MV-4-11 (cell line): ENCODE results near the gene AP2A2.

Source experiments
- DNase-seq: peaks from one replicate; lab custom pipeline; 2025; lab: John Stamatoyannopoulos, UW

Gene AP2A2

GRCh38 chr11:1041936-1042608 is 116.4 kb downstream of the AP2A2 start:
- no peak for DNase-seq

GRCh38 chr11:1042626-1043562 is 117.2 kb downstream of the AP2A2 start:
- no peak for DNase-seq

DNA sequence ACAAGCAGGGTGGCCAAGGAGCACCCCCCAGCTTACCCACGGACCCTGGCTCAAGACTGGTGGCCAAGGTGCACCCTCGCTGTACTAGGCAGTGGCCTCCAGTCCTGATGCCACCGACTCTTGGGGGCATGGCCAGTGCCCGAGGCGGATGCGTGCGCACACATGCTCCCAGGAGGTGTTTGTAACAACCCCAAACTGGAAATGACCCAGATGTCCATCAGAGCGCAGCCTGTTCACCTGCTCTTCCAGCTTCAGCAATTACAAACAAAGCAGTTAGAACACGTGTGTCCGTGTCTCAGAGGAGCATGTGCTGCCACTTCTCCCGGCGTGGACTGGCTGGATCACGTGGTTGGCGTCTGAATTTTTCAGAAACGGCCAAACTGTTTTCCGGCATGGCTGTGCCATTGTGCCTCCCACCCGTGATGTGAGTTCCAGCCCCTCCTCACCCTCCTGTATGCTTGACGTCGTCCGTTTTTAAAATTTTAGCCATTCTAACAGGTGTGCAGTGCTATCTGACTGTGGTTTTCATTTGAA is 118.0 kb downstream of the AP2A2 start:
- DNase-seq: no peak

GRCh38 chr11:1044160-1044559 is 118.5 kb downstream of the AP2A2 start:
- no peak for DNase-seq

DNA sequence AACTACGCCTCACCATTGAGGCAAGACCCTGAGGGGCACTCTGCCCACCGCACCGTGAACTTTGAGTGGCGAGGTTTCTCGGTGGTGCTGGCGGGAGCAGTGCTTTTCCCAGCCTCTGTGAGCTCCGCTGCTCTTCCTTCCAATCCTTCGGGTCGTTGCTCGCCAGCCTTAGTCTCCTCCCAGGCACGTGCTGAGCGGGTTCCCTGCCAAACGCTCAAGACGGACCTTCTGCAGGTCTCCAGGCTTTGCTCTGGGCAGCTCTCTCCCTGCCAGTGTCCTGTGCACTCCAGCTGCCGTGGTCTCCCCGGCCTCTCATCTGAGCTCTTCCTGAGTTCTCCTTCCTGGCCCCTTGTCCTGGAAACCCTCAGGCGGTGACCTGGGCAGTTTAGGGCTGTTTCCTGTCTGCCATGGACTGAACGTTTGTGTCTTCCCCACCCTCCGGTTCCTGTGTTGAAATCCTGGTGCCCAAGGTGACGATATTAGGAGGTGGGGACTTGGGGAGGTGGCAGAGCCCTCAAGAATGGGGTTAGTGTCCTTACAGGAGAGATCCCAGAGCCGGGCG is 122.0 kb downstream of the AP2A2 start:
- no peak for DNase-seq

DNA sequence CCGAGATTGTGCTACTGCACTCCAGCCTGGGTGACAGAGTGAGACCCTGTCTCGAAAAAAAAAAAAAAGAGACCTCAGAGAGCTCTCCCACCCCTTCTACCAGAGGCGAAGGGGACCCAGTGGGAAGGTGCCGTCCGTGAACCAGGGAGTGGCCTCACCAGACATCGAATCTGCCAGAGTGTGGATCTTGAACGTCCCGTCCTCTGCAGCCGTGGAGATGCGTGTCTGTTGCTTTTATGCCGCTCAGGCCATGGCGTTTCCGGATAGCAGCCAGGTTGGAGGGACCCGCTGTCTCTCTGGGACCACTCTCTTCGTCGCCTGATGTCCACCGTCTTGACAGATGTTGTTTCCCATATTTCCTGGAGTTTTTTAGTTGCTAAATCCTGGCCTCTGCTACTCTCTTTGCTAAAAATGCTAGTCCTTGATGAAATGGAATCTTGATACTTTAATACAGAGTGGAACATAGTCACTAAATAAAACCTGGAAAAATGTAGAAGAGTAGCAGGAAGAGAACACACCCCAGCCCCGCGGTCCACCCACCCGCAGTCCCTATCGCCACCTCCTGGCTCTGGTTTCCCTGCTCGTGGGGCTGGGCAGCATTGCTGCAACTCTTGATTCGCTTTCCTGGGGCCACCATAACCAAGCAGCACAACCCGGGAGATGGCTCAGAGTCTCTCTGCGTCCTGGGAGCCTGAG is 122.9 kb downstream of the AP2A2 start:
- no peak for DNase-seq

- no peak for DNase-seq
Observed at GRCh38 chr11:1049071-1049405, 123.4 kb downstream of the AP2A2 start.

DNA sequence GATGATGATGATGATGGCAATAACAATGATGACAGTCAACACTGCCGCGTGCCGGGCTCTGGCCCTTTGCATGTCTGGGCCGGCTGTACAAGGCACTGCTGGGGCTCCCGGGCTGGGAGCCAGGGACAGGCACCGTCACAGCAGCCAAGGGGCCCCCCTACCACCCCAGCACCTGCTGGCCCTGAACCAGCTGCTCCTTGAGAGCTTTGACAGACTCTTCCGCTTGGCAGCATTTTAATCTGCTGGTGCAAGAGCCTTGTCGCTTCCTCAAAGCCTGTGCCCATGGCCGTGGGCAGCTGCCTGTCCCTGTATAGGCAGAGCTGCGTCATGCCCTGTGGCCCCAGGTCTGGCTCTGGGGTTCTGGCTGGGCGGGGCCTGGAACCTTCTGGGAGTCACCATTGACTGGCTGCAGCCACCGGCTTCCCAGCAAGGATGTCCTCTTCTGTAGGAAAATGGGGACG is 123.8 kb downstream of the AP2A2 start:
- DNase-seq: no peak

DNA sequence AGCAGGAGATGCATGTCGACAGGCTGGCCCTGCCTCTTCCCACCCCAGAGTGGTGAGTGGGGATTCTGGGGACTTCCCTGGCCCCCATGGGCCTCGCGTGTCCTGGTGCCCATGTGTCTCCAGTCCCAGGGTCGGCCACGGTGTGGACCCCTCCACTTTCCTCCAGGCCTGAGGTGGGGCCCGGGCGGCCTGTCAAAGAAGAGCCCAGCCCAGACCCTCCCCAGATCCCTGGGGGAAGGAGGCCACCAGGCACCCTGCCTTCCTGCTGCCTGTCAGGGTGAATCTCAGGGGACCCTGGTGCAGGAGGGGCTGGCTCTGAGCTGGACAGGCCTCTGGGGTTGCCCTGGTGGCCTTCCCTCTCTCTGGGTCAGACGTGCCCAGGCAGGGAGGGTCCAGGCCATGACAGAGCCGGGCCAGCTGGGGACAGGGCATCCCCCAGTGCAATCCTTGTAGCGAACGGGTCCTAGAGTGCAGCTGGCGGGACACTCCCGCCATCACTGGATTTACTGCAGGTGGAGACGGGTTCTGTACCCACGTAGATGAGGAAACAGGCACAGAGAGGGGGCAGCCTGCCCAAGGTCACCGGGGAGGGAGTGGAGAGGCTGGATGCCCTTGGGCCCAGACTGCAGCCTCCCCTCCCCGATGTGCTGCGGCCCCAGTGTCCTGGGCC is 124.4 kb downstream of the AP2A2 start:
- no peak for DNase-seq

DNA sequence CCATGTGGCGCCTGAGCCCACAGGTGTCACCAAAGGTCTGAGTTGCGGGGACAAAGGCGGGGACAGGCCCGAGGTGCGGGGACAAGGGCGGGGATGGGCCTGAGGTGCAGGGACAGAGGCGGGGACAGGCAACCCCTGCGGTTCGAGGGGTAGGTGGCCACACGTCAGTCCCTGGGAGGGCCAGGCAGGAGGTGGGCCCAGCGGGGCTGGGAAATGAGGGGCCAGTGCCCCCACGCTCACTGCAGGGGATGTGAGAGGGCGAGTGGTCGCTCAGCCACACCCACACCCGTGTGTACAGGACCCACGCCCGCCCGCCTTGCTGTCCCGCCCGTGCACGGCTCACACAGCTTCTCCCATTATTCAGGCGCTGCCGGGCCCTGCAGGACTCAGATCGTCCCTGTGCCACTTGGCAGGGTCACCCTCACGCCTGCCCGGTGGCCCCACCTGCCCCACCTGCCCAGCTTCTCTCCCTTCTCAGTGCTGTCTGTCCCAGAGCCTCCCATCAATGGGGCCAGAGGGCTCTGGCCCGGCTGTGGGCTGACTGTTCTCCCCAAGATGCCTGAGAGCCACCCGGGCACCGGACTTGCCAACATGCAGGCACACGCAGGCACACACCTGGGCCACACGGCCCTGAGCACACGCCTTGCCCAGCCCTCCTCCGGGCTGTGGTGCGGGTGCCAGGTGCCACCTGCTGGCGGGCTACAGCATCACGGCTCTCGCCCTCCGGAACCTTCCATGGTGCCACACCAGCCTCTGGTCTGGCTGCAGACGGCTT is 125.1 kb downstream of the AP2A2 start:
- DNase-seq: peak; percentile 8

GRCh38 chr11:1051356-1052132 is 125.9 kb downstream of the AP2A2 start:
- DNase-seq: no peak

GRCh38 chr11:1052133-1053011 is 126.7 kb downstream of the AP2A2 start:
- no peak for DNase-seq

DNA sequence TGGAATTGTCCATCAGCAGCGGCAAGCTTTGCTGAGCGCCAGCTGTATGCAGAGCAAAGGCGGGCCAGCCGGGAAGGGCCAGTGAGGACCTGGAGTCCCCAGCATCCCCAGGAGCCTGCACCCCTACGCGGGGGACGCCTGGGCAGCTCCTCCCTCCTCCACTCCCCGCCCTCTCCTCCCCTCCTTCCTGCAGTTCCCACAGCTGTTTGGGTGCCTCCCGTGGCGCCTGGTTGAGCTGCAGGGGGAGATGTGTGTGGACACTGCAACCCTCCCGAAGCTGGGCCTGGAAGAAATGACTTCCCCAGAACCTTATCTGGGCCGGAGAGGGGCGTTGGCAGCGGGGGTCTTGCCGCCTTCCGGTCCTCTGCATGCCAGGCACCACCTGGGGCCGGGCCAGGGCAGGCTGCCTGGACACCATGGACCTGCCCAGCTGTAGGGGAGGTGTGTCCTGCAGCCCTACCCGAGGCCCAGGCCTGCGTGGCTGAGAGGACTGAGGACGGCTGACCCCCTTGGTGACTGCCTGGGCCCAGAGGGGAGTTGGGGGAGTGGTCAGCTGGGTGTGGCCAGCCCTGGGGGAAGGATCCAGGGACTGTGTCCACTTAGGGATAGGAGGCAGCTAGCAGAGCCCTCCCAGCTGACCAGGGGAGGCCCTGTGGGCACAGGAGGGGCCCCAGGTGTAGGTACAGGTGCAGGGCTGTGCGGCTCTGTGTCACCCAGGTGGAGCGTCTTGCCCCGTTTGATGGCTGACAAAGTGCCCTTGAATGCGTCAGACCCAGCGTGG is 127.6 kb downstream of the AP2A2 start:
- no peak for DNase-seq

DNA sequence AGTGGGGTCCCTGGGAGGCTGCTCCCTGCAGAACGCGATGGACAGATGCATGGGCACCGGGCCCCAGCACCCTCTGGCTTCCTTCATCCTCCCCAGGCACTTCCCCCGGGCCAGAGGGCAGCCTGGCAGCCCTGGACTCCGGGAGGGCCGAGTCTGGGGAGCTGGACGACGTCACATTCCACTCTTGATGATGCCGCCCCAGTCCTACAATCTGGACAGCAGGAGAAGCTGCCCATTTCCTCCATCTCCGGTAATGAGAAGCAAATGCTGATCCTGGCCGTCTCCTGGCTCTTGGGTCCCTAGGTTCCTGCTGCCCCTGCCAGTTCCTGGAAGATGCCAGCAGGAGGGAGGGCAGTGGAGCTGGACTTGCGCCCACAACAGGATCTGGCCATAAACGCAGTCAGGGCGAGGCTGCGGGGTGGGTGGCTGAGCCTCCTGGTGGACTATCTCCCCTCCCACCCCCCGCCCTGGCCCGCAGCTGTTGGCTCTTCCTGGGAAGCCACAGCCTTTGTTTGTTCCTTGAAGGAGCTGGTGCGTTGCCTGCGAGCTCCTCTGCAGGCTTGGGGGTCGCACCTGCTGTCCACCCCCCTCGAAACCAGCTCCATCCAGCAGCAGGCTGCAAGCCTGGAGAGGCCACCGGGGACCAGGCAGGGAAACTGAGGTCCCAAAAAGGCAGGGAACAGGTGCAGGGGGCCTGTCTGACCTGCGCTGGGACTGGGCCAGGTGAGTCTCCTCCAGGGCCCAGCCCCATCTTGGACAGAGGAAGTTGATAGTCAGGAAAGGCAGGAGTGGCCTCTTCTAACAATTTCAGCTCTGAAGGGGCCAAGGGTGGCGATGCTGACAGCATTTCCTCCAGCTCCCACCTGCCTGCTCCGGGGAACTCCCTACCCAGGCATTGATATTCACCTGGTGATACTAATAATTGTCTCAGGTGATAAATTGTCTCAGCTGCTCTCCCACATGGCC is 128.8 kb downstream of the AP2A2 start:
- no peak for DNase-seq

GRCh38 chr11:1055109-1055703 is 129.5 kb downstream of the AP2A2 start:
- DNase-seq: no peak

DNA sequence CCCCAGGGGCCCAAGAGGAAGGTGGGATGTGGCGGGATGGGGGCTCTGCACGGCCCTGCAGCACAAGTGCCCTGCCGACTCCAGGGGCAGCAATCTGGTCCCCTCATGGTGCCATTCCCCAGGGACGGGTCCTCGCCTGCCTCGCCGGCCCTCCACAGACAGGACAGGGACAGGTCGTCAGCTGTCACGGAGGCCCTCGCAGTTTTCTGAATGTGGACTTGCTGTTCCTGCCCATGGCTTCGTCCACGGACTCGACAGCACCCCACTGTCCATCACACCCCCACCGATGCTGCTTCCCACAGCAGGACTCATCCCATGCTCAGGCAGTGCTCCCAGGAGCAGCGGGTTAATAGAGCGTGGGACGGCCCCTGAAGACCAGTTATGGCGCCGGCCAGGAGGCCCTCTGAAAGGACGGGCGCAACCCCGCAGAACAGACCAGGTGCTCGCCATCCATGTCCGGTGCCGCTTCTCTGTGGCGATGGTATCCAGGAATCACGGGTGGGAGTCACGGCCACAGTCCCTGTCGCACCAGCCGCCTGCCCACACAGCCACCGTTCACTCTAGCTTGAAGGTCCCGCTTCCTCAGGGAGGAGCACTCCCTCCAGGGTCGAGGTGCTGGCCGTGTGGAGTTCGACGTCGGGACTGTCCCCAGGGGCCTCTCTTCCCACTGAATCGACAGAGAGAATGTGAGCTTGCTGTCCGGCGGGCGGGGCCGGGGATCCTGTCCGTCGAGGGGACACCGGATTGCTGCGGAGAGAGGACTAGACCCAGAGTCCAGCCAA is 130.5 kb downstream of the AP2A2 start:
- no peak for DNase-seq
